WI38 (cell line): ENCODE measurements around the gene TRIM61.
"Not testable (repeated sequence)": the region's sequence is repeated elsewhere in the genome, so short reads cannot be mapped to it uniquely, and the experiment has no call there.

ENCODE experiments used
- H3K4me3 ChIP-seq: 2 replicates; pipeline ENCODE4 v1.5.1; 2011; ENCODE audit warnings: low read depth, mild to moderate bottlenecking, control low read depth, low read length
- TF ChIP-seq, protein P1 (sequence below): IDR thresholded peaks from 2 replicates; pipeline ENCODE4 v1.5.1; 2012; ENCODE audit warnings: low read depth, mild to moderate bottlenecking, control low read depth, low read length

The TRIM61 gene

GRCh38 chr4:164948975-164949374, 28.5 kb downstream of the TRIM61 start:
- TF ChIP-seq, protein P1, sequence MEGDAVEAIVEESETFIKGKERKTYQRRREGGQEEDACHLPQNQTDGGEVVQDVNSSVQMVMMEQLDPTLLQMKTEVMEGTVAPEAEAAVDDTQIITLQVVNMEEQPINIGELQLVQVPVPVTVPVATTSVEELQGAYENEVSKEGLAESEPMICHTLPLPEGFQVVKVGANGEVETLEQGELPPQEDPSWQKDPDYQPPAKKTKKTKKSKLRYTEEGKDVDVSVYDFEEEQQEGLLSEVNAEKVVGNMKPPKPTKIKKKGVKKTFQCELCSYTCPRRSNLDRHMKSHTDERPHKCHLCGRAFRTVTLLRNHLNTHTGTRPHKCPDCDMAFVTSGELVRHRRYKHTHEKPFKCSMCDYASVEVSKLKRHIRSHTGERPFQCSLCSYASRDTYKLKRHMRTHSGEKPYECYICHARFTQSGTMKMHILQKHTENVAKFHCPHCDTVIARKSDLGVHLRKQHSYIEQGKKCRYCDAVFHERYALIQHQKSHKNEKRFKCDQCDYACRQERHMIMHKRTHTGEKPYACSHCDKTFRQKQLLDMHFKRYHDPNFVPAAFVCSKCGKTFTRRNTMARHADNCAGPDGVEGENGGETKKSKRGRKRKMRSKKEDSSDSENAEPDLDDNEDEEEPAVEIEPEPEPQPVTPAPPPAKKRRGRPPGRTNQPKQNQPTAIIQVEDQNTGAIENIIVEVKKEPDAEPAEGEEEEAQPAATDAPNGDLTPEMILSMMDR, result no peak
- no peak overlapping the region for H3K4me3 ChIP-seq

- not testable (repeated sequence) for H3K4me3 ChIP-seq
Observed at GRCh38 chr4:164948006-164948405, 29.5 kb downstream of the TRIM61 start.

DNA sequence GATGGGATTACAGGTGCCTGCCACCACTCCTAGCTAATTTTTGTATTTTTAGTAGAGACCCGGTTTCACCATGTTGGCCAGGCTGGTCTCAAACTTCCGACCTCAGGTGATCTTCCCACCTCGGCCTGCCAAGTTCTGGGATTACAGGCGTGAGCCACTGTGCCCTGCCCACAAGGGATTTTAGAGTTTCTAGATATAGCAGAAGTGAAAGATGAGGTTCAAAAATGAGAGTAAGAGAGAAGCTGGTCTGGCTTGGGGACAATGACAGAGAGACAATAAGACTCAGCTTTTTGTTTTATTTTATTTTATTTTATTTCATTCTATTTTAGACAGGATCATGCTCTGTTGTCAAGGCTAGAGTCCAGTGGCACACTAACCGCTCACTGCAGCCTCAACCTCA, 30.6 kb downstream of the TRIM61 start:
- TF ChIP-seq, protein P1, result no peak
- no peak overlapping the region for H3K4me3 ChIP-seq

DNA sequence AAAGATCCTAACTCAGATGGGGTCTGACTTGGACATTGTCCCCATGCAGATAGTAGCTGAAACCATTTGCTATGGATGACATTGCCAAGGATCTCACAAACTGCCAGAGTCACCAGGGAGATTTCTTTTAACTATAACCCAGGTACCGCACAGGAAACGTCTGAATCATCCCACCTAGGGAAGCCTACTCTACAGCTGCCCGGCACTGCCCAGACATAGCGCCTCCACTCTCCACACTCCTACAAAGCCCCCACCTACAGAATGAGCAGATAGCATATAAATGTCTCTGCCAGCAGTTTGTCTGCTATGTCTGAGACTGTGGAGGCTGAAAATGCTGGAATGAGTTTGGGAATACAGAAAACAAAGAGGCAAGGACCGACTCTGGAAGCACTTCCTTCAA, 32.3 kb downstream of the TRIM61 start:
- TF ChIP-seq, protein P1, result no peak
- H3K4me3 ChIP-seq, result no peak overlapping the region

GRCh38 chr4:164943192-164943591, 34.3 kb downstream of the TRIM61 start:
- H3K4me3 ChIP-seq, result no peak overlapping the region
- TF ChIP-seq, protein P1, result no peak

- TF ChIP-seq, protein P1, result no peak
- H3K4me3 ChIP-seq, result no peak overlapping the region
Observed at GRCh38 chr4:164937576-164938270, 39.7 kb downstream of the TRIM61 start.

DNA sequence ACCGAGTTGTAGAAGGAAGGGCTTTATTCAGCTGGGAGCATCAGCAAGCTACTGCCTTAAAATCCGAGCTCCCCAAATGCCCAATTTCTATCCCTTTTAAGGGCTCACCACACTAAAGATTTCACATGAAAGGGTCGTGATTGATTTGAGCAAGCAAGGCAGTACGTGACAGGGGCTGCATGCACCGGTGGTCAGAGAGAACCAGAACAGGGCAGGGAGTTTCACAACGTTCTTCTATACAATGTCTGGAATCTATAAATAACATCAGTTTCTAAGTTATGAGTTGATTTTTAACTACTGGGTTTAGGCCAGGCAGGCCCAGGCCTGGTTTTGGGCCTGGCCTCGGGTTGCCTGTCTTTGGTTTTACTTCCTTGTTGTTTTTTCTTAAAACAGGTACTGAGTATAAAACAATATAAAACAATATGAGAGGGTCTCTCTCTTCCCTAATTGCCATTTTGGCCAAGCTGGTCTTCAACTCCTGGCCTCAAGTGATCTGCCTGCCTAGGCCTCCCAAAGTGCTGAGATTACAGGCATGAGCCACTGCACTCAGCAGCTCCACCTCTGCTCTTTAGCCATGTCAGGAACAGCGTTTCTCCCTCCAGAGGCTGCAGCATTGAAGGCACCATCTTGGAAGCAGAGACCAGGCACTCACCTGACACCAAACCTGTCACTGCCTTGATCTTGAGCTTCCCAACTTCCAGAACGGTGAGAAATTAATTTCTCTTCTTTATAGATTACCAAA, 41.4 kb downstream of the TRIM61 start:
- not testable (repeated sequence) for H3K4me3 ChIP-seq

GRCh38 chr4:164935363-164935762, 42.1 kb downstream of the TRIM61 start:
- TF ChIP-seq, protein P1, result no peak
- H3K4me3 ChIP-seq, result no peak overlapping the region
